ENCODE data around the gene CDH22.

The CDH22 gene

GRCh38 chr20:46235077-46235476, 73.2 kb downstream of the CDH22 start:
- no peak for DNase-seq

- no peak for DNase-seq
Observed at GRCh38 chr20:46233701-46234100, 74.6 kb downstream of the CDH22 start.

GRCh38 chr20:46232539-46232938, 75.8 kb downstream of the CDH22 start:
- DNase-seq = no peak

- DNase-seq = no peak
Observed at GRCh38 chr20:46230801-46231282, 77.5 kb downstream of the CDH22 start.

GRCh38 chr20:46230106-46230491, 78.2 kb downstream of the CDH22 start:
- no peak for DNase-seq

GRCh38 chr20:46229478-46230105, 78.7 kb downstream of the CDH22 start:
- DNase-seq = no peak

GRCh38 chr20:46228670-46229069, 79.6 kb downstream of the CDH22 start:
- DNase-seq = no peak

GRCh38 chr20:46227272-46227767, 81.0 kb downstream of the CDH22 start:
- DNase-seq = no peak

- DNase-seq = no peak
Observed at GRCh38 chr20:46226602-46227001, 81.7 kb downstream of the CDH22 start.

GRCh38 chr20:46222521-46223007, 85.7 kb downstream of the CDH22 start:
- no peak for DNase-seq

GRCh38 chr20:46221256-46221833, 87.0 kb downstream of the CDH22 start:
- DNase-seq = no peak

GRCh38 chr20:46220455-46221207, 87.7 kb downstream of the CDH22 start:
- no peak for DNase-seq

- DNase-seq = no peak
Observed at GRCh38 chr20:46219920-46220319, 88.4 kb downstream of the CDH22 start.

- no peak for DNase-seq
Observed at GRCh38 chr20:46219190-46219589, 89.1 kb downstream of the CDH22 start.

- no peak for DNase-seq
Observed at GRCh38 chr20:46218656-46219055, 89.6 kb downstream of the CDH22 start.

- DNase-seq = no peak
Observed at GRCh38 chr20:46217583-46217982, 90.7 kb downstream of the CDH22 start.

GRCh38 chr20:46216770-46217464, 91.4 kb downstream of the CDH22 start:
- no peak for DNase-seq

- no peak for DNase-seq
Observed at GRCh38 chr20:46215913-46216707, 92.2 kb downstream of the CDH22 start.

GRCh38 chr20:46214824-46215488, 93.3 kb downstream of the CDH22 start:
- DNase-seq = no peak

- no peak for DNase-seq
Observed at GRCh38 chr20:46213946-46214823, 94.1 kb downstream of the CDH22 start.

- no peak for DNase-seq
Observed at GRCh38 chr20:46212876-46213275, 95.4 kb downstream of the CDH22 start.
